GM13977 (cell line): ENCODE data around the gene ITSN2.

Source experiments
- DNase-seq: peaks from one replicate; pipeline ENCODE4 v3.0.0; 2012; ENCODE audit warnings: low spot score
- in situ Hi-C: fragments of 300-500 bp; cut with MboI; formaldehyde crosslinking; loops from one replicate; pipeline ENCODE4 v1.12.0; 2022; ENCODE audit warnings: low sequenced_read_pairs, low pct_unique_long_range_greater_than_20kb, mixed read lengths, inconsistent platforms; ENCODE audit not compliant: unreplicated experiment
- TF ChIP-seq, protein P1 (sequence below): IDR thresholded peaks from 2 replicates; pipeline ENCODE4 v1.5.1; 2012; ENCODE audit warnings: mild to moderate bottlenecking, control low read depth; ENCODE audit not compliant: insufficient read depth; ENCODE audit errors: extremely low read depth, missing control alignments

The ITSN2 gene

DNA sequence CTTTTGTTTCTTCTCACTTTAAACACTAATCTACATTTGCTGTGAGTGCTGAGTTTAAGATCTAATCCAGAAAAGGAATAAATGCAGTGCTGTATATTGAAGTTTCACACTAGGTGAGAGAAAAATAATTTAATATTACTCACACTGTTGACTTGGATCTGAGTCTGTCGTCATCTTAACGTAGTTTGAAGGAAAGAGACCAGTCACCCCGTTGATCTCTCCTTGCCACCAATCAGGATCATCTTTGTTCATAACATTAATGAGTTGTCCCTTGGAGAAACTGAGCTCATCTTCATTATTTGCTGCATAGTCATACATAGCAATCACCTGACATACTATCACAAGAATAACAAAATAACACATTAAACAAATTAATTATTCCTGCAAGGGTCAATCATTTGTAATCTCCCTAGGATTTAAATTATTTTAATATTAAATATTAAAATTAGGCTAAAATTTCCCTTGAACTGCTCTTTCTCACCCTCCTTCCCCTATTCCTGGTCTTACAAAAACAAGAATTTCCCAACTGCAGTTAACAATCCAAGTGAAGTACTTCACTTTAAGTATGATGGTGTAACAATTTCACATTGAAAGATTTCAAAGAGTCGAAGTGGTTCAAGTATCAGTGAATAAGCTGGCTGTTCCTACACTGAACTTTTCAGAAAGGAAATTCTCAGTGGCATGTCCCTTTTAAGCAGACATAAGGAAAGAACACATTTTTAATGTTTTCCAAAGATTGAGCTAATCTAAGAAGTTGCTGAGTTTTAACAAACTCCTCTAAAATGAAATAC lies 114.2 kb downstream of the ITSN2 start:
- TF ChIP-seq, protein P1, sequence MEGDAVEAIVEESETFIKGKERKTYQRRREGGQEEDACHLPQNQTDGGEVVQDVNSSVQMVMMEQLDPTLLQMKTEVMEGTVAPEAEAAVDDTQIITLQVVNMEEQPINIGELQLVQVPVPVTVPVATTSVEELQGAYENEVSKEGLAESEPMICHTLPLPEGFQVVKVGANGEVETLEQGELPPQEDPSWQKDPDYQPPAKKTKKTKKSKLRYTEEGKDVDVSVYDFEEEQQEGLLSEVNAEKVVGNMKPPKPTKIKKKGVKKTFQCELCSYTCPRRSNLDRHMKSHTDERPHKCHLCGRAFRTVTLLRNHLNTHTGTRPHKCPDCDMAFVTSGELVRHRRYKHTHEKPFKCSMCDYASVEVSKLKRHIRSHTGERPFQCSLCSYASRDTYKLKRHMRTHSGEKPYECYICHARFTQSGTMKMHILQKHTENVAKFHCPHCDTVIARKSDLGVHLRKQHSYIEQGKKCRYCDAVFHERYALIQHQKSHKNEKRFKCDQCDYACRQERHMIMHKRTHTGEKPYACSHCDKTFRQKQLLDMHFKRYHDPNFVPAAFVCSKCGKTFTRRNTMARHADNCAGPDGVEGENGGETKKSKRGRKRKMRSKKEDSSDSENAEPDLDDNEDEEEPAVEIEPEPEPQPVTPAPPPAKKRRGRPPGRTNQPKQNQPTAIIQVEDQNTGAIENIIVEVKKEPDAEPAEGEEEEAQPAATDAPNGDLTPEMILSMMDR, result no peak
- no peak for DNase-seq
- in situ Hi-C loops, result no loop called here

DNA sequence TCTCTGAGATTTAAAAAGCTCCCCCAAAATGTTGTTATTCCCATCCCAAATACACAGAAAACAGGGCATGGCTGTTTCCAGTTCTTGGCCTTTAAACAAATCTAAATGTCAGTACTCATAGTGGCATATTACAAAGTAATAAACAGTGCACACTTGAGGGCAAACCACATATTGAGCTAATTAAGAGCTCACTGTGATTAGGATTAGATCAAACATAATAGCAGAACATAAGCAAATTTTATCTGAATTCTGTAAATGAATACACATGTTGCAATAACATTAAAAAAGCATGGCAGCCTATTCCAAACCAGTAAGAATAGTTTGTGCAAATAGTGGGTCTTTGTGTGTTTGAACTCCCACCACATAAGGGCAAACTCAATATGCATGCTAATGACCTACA lies 118.8 kb downstream of the ITSN2 start:
- in situ Hi-C loops, result no loop called here
- no peak for DNase-seq

DNA sequence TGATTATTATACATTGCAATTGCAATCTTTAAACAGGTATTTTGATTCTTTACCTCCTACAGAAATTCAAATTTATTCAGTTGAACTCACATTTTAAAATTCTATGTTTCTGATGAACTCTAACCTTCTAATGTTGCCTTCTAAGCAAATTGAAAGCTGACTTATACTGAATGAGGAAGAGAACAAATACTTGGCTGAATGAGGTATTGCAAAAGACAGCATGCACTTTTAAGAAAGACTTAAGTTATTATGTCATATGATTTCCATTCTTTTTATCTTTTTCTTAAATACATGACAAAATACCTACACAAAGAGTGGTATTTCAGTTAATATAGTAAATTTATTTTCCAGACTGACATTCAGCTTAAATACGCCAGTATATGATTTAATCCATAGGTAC lies 120.8 kb downstream of the ITSN2 start:
- TF ChIP-seq, protein P1, result no peak
- DNase-seq, result no peak
- in situ Hi-C loops, result no loop called here

More for the DNA sequence above, 118.8 kb downstream of the ITSN2 start:
- TF ChIP-seq, protein P1, result no peak

DNA sequence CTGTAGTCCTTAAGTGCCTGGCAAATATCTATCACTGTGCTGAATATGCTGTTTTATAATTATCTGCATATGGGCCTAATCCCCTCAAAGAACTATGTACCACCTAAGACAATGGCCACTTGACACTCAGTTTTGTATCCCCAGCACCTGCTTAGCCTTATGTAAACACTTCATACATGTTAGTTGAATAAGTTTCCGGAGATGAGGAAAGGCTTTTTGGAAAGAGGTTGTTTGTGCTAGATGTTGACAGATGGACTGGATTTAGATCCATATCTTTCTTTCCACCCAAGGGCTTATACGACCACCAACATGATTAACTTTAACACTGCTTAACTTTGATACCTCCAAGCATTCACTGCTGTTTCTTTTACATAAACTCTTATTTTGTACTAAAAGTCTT lies 122.2 kb downstream of the ITSN2 start:
- DNase-seq, result no peak
- in situ Hi-C loops, result no loop called here
- TF ChIP-seq, protein P1, result no peak

DNA sequence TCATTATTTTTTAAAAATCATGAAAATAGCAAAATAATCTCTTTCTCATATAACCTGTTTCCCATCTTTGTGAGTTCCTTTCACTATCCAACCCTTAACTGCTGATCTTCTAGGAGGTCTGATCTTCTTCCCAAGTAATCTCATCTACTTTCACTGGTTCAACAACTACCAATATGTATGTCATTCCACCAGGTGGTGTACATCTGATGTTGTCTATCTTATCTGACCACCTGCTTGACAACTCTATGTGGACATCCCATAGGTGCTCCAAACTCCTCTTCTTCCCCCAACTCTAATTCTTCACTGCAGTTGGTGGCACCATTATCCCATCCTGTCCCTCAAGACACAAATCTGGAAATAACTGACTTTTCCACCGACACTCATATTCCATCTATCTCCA lies 123.0 kb downstream of the ITSN2 start:
- in situ Hi-C loops, result no loop called here
- no peak for DNase-seq
- TF ChIP-seq, protein P1, result no peak

DNA sequence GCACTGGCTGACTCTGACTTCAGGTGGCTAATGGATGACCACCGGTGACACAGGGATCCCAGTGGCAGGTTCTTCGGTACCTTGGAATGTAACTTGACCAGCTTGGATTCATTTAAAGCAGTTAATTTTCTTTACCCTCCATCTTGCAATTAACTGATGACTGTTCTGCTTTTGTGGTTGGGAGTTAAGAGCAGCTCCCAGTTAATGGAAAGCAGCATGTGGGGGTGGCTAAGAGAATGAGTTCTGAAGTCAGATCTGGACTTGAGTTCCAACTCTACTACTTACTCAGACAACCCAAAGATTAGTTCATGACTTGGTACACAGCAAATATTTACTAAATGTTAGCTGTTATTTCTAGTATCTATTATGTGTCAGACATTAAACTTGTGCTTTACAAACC lies 127.0 kb downstream of the ITSN2 start:
- no peak for DNase-seq
- TF ChIP-seq, protein P1, result no peak
- in situ Hi-C loops, result no loop called here
